SJSA1 (cell line): ENCODE measurements around the gene FSTL4. TPM values are rescaled to one million over a fixed set of nuclear protein-coding genes. Genes with fewer than 3 reads are reported as not detected.
"Not testable (repeated sequence)": the region's sequence is repeated elsewhere in the genome, so short reads cannot be mapped to it uniquely, and the experiment has no call there.

Source experiments
- DNase-seq, 2 experiments: peaks; one replicate each; pipeline ENCODE4 v3.0.0-alpha.2; 2015 to 2020; ENCODE audit warnings: low spot score in 2 of 2, low read depth in 1 of 2
- H3K27ac ChIP-seq: fragments of 250-450 bp; sonication (Bioruptor Pico); 2 replicates; pipeline ENCODE4 v1.5.1; 2020; ENCODE audit warnings: mild to moderate bottlenecking, moderate library complexity
- H3K27me3 ChIP-seq: fragments of 250-450 bp; sonication (Bioruptor Pico); replicated peaks from 2 replicates; pipeline ENCODE4 v1.5.1; 2020; ENCODE audit warnings: mild to moderate bottlenecking, moderate library complexity
- H3K36me3 ChIP-seq: fragments of 250-450 bp; sonication (Bioruptor Pico); 2 replicates; pipeline ENCODE4 v1.5.1; 2020; ENCODE audit warnings: mild to moderate bottlenecking
- H3K4me1 ChIP-seq: fragments of 250-450 bp; sonication (Bioruptor Pico); replicated peaks from 2 replicates; pipeline ENCODE4 v1.6.1; 2021; ENCODE audit warnings: mild to moderate bottlenecking
- H3K4me3 ChIP-seq: fragments of 250-450 bp; sonication (Bioruptor Pico); 2 replicates; pipeline ENCODE4 v1.5.1; 2020; ENCODE audit warnings: mild to moderate bottlenecking
- H3K9me3 ChIP-seq: fragments of 250-450 bp; sonication (Bioruptor Pico); replicated peaks from 2 replicates; pipeline ENCODE4 v1.5.1; 2020; ENCODE audit warnings: mild to moderate bottlenecking
- total RNA-seq: library from RNA; depleted of rRNA; stranded (reverse); fragments of >200 nt; shearing (Covaris generic); gene quantifications from 2 replicates; pipeline ENCODE4 v1.2.3, GENCODE V29; 2014

The FSTL4 gene
- total RNA-seq, 1 experiment from 2014 or later: 2.1 TPM

DNA sequence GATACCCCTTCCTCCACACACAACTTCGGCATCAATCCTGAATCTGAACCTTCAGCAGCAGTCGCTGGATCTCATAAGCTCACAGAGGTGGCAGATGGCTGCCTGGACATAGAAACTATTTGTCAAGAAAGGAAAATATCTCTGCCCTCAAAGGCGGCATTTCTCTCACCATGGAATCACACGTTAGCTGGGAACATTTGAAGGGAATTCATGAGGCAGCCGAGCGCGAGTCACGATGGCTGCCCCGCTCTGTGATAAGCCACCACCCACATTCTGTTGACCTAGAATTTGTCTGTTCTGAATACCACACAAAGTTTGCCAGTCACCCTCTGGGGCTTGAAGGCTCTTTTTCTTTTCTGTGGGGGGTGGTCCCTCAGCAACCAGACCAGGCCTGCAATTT lies 157.9 kb downstream of the FSTL4 start:
- peaks cover 6% of the 10 kb centered on the region; the same call in 1 of the 2 replicates for H3K27me3 ChIP-seq
- H3K4me3 ChIP-seq: no peak overlapping the region
- H3K36me3 ChIP-seq: no peaks in the 10 kb centered on the region
- no peaks in the 10 kb centered on the region for H3K4me1 ChIP-seq
- H3K9me3 ChIP-seq: no peaks in the 10 kb centered on the region
- DNase-seq: no peak
- no peak overlapping the region for H3K27ac ChIP-seq

DNA sequence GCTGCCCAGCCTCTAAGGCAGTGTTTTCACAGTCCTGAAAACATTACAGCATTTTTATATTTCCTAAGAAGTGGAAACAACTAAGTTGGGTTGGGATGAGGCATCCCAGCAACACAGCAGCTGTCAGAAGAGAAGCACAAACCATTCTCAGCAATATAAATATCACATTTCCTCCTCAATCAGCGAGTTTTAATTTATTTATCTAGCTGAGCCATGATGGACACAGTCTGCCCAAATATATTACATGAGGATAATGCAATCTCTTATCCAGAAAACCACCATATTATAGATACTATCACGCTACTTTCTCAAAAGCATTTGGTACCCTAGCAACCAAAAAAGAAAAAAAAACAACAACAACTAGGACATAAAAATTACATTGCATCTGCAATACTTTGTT lies 158.5 kb downstream of the FSTL4 start:
- no peaks in the 10 kb centered on the region for H3K9me3 ChIP-seq
- no peak for DNase-seq
- no peaks in the 10 kb centered on the region for H3K4me1 ChIP-seq
- H3K27ac ChIP-seq: no peak overlapping the region
- no peaks in the 10 kb centered on the region for H3K36me3 ChIP-seq
- no peak overlapping the region for H3K4me3 ChIP-seq
- H3K27me3 ChIP-seq: peaks cover 8% of the 10 kb centered on the region; the same call in 1 of the 2 replicates

DNA sequence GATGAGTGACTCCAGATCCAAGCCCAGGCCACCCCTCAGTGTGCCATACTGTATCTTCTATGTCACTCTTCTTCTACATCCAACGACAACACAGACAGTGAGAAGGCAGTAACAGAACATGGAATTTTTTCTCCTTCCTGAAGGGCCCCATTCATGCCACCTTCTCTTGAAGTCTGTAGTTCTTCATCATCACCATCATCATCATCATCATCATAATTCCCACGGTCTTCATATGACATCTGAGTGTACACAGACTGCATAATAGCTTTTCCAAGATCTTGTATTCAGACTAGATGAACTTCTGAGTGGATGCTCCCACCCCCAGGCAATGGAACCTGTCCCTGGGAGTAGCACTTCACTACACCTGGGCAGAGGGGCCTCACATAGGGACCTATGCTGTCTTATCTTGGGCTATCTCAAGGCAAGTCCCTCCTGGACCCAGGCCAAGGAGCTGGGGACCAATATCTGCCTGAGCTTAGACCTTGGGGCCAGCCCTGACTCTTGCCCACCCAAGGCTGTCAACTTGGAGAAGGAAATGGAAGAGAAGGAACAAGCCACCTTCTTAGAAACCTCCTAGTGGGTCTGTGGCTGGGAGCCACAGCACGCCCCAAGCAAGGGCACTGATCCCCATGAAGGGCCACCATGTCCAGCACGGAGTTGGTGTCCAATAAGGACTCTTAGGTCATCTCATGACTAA lies 159.1 kb downstream of the FSTL4 start:
- no peak for DNase-seq
- H3K9me3 ChIP-seq: no peaks in the 10 kb centered on the region
- H3K27me3 ChIP-seq: peaks cover 12% of the 10 kb centered on the region; the same call in 1 of the 2 replicates
- H3K36me3 ChIP-seq: no peaks in the 10 kb centered on the region
- no peaks in the 10 kb centered on the region for H3K4me1 ChIP-seq
- no peak overlapping the region for H3K4me3 ChIP-seq
- no peak overlapping the region for H3K27ac ChIP-seq

DNA sequence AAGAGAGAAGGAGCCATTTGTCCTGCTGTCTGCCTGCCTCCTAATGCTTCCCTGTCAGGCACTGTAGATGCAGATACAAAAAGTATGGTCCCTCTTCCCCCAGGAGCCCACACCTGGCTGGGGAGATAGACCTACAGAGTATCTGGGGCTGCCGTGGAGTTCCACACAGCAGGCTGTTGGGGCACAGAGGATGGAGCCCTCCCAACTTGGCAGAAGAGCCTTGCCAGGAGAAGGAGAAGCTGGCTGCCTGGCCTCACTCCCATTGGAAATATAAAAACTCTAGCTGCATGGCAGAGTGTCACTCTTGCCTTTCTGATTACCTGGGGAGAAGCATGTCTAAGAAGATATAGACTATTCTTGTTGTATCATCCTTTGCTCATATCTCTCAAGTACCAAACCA lies 160.4 kb downstream of the FSTL4 start:
- no peak for DNase-seq
- Histone ChIP-seq H3K9me3 (no peaks in the 10 kb centered on the region), H3K4me1 (no peaks in the 10 kb centered on the region), H3K27me3 (peaks cover 17% of the 10 kb centered on the region; the same call in 1 of the 2 replicates), H3K4me3 (no peak overlapping the region), H3K27ac (no peak overlapping the region), H3K36me3 (no peaks in the 10 kb centered on the region)

DNA sequence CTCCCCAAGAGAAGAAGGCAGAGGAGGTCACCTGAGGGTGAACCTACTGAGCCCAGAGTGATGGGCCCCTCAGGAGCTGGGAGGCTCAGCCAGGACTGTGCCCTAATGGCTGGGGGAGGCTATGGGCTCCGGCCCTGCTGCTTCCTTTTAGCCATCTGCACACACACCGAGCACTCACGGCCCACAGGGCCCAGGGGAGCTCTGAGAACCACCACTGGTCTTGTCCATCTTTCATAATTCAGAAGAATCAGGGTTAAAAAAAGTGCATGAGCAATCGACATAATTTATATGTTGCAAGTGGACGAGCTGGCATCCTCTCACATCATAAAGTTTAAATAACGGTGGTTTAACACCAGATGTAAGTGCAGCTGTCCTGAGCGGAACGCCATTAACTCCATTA lies 162.1 kb downstream of the FSTL4 start:
- Histone ChIP-seq H3K9me3 (no peaks in the 10 kb centered on the region), H3K4me1 (no peaks in the 10 kb centered on the region), H3K27me3 (peaks cover 17% of the 10 kb centered on the region; the same call in 1 of the 2 replicates), H3K36me3 (no peaks in the 10 kb centered on the region), H3K4me3 (no peak overlapping the region), H3K27ac (no peak overlapping the region)
- DNase-seq: no peak

DNA sequence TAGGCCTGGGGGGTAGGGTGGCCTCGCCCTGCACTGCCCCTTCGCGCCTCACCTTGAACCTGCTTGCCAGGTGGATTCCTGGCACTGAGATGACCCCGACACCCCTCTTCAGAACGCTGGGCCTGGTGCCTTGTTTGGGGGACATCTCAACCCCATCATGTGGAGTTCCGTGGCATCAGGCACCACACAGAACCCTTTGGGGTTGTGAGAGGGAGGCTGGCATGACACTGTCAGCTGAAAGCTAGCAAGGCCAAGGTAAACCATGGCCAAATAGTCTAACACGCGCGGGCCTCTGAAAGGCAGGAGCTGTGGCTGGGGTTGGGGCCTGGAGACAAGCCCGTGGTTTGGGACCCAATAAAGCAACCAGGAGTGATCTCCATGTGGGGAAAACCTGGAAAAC lies 163.2 kb downstream of the FSTL4 start:
- no peaks in the 10 kb centered on the region for H3K36me3 ChIP-seq
- DNase-seq: no peak
- H3K9me3 ChIP-seq: no peaks in the 10 kb centered on the region
- H3K4me1 ChIP-seq: no peaks in the 10 kb centered on the region
- no peak overlapping the region for H3K27ac ChIP-seq
- no peak overlapping the region for H3K4me3 ChIP-seq
- H3K27me3 ChIP-seq: peaks cover 17% of the 10 kb centered on the region; the same call in 1 of the 2 replicates

DNA sequence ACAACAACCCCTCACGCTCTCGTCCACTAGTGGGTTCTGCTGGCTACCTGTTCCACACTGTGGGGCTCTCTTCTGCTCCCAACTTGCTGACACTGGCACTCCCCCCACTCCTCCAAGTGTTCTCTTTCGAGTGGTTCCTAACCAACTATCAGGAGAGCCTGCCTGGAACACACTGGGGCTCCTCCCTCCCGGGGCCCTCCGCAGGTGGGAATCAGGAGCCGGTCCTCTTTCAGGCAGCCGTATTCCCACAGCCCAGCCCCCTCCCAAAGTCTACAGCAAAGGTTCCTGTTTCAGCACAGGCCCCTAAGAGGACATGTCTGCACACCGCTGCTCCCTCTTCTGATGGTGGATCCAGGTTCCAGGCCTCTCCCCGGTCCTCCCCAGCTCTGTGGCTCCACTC lies 165.9 kb downstream of the FSTL4 start:
- no peaks in the 10 kb centered on the region for H3K36me3 ChIP-seq
- DNase-seq: no peak
- H3K9me3 ChIP-seq: no peaks in the 10 kb centered on the region
- H3K4me1 ChIP-seq: no peaks in the 10 kb centered on the region
- no peak overlapping the region for H3K4me3 ChIP-seq
- no peak overlapping the region for H3K27ac ChIP-seq
- H3K27me3 ChIP-seq: peaks cover 27% of the 10 kb centered on the region

DNA sequence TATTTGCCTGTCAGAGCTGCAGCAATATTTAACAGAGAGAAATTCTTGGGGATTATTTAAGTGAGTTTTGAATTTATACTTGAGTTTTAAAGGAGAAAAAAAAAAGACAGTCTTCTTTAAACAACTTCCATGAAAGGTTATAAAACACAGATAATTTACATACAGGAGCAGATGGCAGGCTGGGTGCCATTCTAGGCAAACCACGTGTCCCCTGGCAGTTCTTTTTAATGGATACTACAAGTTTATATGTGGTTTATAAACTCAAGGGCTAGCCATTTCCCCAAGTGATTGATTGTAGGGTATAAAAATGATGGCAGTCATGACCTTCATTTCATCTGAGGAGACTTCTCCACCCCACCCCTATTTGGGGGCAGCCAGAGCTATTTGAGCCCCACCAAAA lies 166.6 kb downstream of the FSTL4 start:
- Histone ChIP-seq H3K4me1 (no peaks in the 10 kb centered on the region), H3K36me3 (no peaks in the 10 kb centered on the region)
- no peak for DNase-seq

DNA sequence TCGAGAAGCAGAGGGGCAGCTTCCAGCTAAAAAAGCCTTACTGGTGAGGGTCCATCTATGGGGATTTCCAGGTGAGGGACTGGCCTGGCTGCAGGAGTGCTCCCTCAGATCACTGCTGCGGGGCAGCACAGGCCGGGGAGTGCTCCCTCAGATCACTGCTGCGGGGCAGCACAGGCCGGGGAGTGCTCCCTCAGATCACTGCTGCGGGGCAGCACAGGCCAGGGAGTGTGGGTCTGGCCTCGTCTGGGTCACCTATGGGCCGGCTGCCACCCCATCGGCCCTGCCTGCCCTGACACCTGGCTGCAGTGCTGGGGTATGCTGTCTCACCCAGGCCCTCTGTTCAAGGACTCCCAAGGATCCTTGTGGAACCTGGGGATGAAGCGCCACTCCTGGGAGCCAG lies 167.1 kb downstream of the FSTL4 start:
- H3K9me3 ChIP-seq, DNase-seq, H3K4me1 ChIP-seq, H3K4me3 ChIP-seq, H3K36me3 ChIP-seq, H3K27ac ChIP-seq: not testable (repeated sequence)
- peaks cover 32% of the 10 kb centered on the region for H3K27me3 ChIP-seq

More for the DNA sequence above, 166.6 kb downstream of the FSTL4 start:
- Histone ChIP-seq H3K9me3 (no peaks in the 10 kb centered on the region), H3K27me3 (peaks cover 29% of the 10 kb centered on the region), H3K27ac (no peak overlapping the region), H3K4me3 (no peak overlapping the region)

DNA sequence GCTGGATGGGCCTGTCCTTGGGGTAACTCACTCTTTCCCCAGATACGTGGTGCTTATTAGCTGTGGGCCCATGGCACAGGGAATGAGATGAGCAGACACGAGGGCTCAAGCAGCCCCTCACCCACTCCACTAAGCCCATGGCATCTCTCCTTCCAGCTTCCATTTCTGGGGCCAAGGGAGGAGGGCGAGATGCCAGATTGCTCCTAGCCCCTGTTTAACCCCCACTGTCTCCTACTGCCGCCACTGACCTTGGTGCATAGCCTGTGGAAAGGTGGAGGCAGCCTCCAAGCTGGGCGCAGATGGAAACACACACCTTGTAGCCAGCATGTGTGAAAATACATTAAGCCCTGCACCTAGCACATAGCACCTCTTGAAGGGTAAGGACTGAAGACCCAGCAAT lies 167.6 kb downstream of the FSTL4 start:
- no peaks in the 10 kb centered on the region for H3K9me3 ChIP-seq
- DNase-seq: no peak
- no peaks in the 10 kb centered on the region for H3K4me1 ChIP-seq

DNA sequence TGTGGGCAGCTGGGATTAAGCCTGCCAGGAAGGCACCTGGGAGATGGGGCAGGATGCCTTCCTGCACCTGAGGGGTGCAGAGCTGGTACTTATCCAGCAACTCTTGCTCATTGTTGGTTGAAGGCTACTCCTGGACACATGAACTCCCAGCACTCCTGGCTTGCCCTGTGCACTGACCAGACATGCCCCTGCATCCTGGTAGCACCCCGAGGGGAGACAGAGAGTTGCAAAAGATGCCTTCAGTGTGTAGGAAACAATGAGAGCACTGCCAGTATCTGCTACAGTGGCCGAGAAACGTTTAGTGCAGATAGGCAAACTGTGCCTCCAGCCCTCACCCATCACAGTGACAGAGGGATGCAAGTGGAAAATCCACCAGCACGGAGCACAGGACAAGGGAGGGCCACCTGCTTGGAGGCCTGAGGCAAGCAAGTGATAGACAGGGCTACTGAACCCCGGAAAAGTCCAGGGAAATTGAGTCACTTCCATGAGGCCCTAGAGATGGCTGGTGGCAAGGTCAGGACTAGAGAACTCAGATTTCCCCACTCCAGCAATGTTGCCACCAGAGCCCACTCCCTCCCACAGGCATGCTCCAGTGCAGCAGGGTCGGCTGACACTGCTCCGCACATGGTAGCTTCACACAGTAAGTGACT lies 171.1 kb downstream of the FSTL4 start:
- H3K36me3 ChIP-seq: no peaks in the 10 kb centered on the region
- H3K27ac ChIP-seq: no peak overlapping the region
- H3K9me3 ChIP-seq: no peaks in the 10 kb centered on the region
- no peak overlapping the region for H3K4me3 ChIP-seq
- no peak for DNase-seq
- no peaks in the 10 kb centered on the region for H3K4me1 ChIP-seq
- peaks cover 27% of the 10 kb centered on the region for H3K27me3 ChIP-seq

More for the DNA sequence above, 167.6 kb downstream of the FSTL4 start:
- peaks cover 32% of the 10 kb centered on the region for H3K27me3 ChIP-seq
- no peaks in the 10 kb centered on the region for H3K36me3 ChIP-seq
- H3K27ac ChIP-seq: no peak overlapping the region
- H3K4me3 ChIP-seq: no peak overlapping the region

DNA sequence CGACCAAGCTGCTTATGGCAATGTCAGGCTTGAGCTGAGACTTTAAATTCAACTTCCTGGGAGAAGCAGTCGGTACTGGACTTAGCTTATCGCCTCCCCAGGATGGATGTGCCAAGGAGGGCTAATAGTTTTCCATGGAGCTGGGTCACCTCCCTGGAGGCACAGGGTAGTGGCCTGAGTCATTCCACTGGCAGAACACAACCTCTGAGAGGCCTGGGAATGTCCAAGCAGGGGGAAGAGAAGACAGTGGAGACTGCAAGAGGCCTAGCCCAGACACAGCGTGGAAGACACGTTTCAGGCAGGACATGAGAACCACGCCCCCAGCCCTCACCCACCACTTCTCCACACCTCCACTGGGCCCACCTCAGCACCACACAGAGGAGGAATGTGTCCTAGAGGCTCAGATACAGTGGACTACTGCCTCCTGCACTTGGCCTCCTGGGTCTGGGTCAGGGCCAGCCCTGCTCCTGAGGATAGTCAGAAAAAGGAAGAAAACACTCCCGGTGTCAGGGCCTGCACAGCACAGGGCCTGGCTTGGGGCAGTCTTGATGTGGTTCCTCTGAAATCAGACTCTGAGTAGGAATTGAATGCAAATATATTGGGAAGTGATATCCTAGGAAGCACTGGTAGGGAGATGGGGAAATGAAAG lies 171.8 kb downstream of the FSTL4 start:
- no peak overlapping the region for H3K4me3 ChIP-seq
- H3K27ac ChIP-seq: no peak overlapping the region
- no peaks in the 10 kb centered on the region for H3K36me3 ChIP-seq
- no peak for DNase-seq
- peaks cover 27% of the 10 kb centered on the region for H3K27me3 ChIP-seq
- no peaks in the 10 kb centered on the region for H3K4me1 ChIP-seq
- no peaks in the 10 kb centered on the region for H3K9me3 ChIP-seq

DNA sequence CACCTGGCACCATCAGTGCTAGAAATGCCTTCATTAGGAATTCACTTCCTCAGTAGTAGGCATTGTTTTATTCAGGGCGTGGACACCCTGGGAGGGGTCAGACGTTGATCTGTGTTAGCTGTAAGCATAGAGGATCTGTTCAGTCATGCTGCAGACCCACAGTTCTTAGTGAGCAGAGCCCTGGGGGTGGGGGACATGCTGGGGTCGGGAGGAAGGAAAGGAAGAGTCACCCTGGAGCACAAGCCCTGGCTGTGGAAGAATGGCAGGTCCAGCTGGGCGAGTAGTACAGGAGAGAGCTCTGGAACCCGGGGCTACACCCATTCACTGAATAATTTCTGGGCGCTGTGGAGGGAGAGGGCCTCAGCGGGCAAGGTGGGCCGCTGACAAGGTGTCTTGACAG lies 172.5 kb downstream of the FSTL4 start:
- no peaks in the 10 kb centered on the region for H3K9me3 ChIP-seq
- H3K4me1 ChIP-seq: no peaks in the 10 kb centered on the region
- peaks cover 32% of the 10 kb centered on the region for H3K27me3 ChIP-seq
- H3K27ac ChIP-seq: no peak overlapping the region
- H3K4me3 ChIP-seq: no peak overlapping the region
- no peak for DNase-seq
- no peaks in the 10 kb centered on the region for H3K36me3 ChIP-seq

DNA sequence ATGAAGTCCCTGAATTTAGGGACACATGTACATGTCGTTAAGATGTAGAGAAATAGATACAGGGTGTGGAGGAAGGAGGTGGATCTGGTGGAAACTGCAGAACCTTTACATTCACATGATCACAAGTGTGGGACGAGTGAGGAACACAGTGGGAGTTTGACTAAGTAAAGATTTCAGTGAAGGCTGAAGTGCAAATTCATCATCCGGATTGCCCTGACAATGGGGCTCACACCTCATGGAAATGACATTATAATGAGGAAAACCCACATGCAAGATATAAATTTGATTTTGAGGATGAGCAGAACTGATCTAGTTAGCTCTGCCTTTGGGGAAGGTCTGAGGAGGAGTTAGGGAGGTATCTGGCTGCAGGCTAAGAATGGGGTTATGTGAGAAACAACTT lies 173.9 kb downstream of the FSTL4 start:
- Histone ChIP-seq H3K27me3 (peaks cover 32% of the 10 kb centered on the region), H3K36me3 (no peaks in the 10 kb centered on the region), H3K27ac (no peak overlapping the region), H3K4me1 (no peaks in the 10 kb centered on the region), H3K9me3 (no peaks in the 10 kb centered on the region), H3K4me3 (no peak overlapping the region)
- no peak for DNase-seq
